ENCODE data around the gene ATP5F1E. TPM values are rescaled to one million over a fixed set of nuclear protein-coding genes. Genes with fewer than 3 reads are reported as not detected.

The ATP5F1E gene
- total RNA-seq, 2 donors from 2014 or later: 64.2 to 79.2 TPM

GRCh38 chr20:58982406-58983114 is 49.6 kb downstream of the ATP5F1E start:
- no peak for ATAC-seq
- intact Hi-C loops (cut with DNase I, micrococcal nuclease): no loop called here
- no peak for DNase-seq

- intact Hi-C loops (cut with DNase I, micrococcal nuclease): no loop called here
- DNase-seq: no peak
- no peak for ATAC-seq
Observed at GRCh38 chr20:58981628-58982364, 50.3 kb downstream of the ATP5F1E start.

GRCh38 chr20:58980711-58981627 is 51.2 kb downstream of the ATP5F1E start, which contains the start of gene NELFCD:
TSS of gene NELFCD (plus strand) at chr20:58981256. CDS start at chr20:58981310, 54 bp downstream.
- peak; percentile 83 to 93 for DNase-seq
- peak; percentile 95 for ATAC-seq
- intact Hi-C loops (cut with DNase I, micrococcal nuclease): no loop called here

- intact Hi-C loops (cut with DNase I, micrococcal nuclease): no loop called here
- DNase-seq: no peak
- ATAC-seq: no peak
Observed at GRCh38 chr20:58978351-58979190, 53.6 kb downstream of the ATP5F1E start.

- intact Hi-C loops (cut with DNase I, micrococcal nuclease): no loop called here
- DNase-seq (no peak), ATAC-seq (no peak)
Observed at GRCh38 chr20:58976061-58976730, 55.9 kb downstream of the ATP5F1E start.

Other genes with a start within 250 kb of the ATP5F1E start
- gene GNAS-AS1, start 181.4 kb downstream of the ATP5F1E start, total RNA-seq: 1 to 10 TPM in 1 of 2 donors, under 1 TPM in 1; 0.87 to 1.1 TPM
- gene GNAS, start 179.6 kb downstream of the ATP5F1E start, total RNA-seq: 100 to 1,000 TPM; 651 to 725 TPM
- gene NELFCD, start 51.1 kb downstream of the ATP5F1E start, total RNA-seq: 10 to 100 TPM; 41.2 to 43.5 TPM
- 100 to 1,000 TPM; 283 to 307 TPM for gene CTSZ, start 25.1 kb downstream of the ATP5F1E start, total RNA-seq
- gene TUBB1, start 12.9 kb downstream of the ATP5F1E start, total RNA-seq: not detected
- 100 to 1,000 TPM; 125 to 137 TPM for gene PRELID3B, start 10.5 kb upstream of the ATP5F1E start, total RNA-seq
- gene ZNF831, start 131.5 kb upstream of the ATP5F1E start, total RNA-seq: under 1 TPM; 0.15 to 0.61 TPM

All from left colon (tissue), 2 donors.